ENCODE results near the gene COPG1. TPM values are rescaled to one million over a fixed set of nuclear protein-coding genes. Genes with fewer than 3 reads are reported as not detected.

COPG1 gene
- total and polyA plus RNA-seq, 2 donors (not counting 1 experiment from before 2014, with no cell fraction given) = 48.9 to 85.9 TPM

DNA sequence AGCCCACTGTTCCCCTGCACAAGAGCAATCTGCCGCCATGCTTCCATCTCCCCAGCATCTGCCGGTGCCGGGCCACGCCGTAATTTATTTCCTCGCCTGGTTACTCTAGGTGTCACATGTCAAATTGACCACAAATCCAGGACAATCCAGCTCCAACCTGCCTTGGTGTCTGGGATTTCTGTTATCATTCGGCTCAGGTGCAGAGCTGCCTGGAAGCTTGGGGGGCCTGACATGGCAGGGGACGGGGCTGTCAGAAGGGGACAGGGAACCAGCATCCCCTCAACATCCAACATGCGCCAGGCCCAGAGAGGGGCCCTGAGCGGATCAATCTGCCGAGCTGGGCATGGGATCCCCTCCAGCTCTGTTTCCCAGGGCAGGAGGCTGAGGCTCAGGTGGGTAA is 77.2 kb downstream of the COPG1 start:
- no peak for TF ChIP-seq EZH2 (IDR thresholded peaks at IDR 0.05; ENCODE audit: borderline replicate concordance, insufficient read depth, low read depth, low read length, poor library complexity, severe bottlenecking)
- TF ChIP-seq, protein P1, sequence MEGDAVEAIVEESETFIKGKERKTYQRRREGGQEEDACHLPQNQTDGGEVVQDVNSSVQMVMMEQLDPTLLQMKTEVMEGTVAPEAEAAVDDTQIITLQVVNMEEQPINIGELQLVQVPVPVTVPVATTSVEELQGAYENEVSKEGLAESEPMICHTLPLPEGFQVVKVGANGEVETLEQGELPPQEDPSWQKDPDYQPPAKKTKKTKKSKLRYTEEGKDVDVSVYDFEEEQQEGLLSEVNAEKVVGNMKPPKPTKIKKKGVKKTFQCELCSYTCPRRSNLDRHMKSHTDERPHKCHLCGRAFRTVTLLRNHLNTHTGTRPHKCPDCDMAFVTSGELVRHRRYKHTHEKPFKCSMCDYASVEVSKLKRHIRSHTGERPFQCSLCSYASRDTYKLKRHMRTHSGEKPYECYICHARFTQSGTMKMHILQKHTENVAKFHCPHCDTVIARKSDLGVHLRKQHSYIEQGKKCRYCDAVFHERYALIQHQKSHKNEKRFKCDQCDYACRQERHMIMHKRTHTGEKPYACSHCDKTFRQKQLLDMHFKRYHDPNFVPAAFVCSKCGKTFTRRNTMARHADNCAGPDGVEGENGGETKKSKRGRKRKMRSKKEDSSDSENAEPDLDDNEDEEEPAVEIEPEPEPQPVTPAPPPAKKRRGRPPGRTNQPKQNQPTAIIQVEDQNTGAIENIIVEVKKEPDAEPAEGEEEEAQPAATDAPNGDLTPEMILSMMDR (IDR thresholded peaks at IDR 0.05) = no peak
- POLR2A ChIA-PET = no interaction called here
- over 99% methylated on average over 11 of the region's 11 CpGs for WGBS (ENCODE audit: insufficient coverage)
- Histone ChIP-seq H3K9me3 (ENCODE audit: control extremely low read depth in 1 of 3, control insufficient read depth in 2 of 3, insufficient read depth in 1 of 3, low read length in 2 of 3) (peaks cover 0 to 2% (median 0%) of the 10 kb centered on the region in 3 donors), H3K27ac (ENCODE audit: low read length in 2 of 2) (no peak overlapping the region), H3K4me1 (ENCODE audit: control insufficient read depth in 2 of 2, insufficient read depth in 2 of 2, low read length in 2 of 2) (peaks cover 7 to 16% of the 10 kb centered on the region in 2 donors), H4K20me1 (ENCODE audit: control insufficient read depth, insufficient read depth, low read length, poor library complexity, severe bottlenecking) (no peaks in the 10 kb centered on the region), H3K27me3 (replicated peaks in 1 of 4; ENCODE audit: control extremely low read depth in 1 of 4, control insufficient read depth in 3 of 4, insufficient read depth in 4 of 4, low read length in 3 of 4) (peaks cover 0 to 14% (median 2%) of the 10 kb centered on the region in 4 experiments), H3K9ac (ENCODE audit: low read length) (no peak overlapping the region), H3K4me2 (replicated peaks; ENCODE audit: low read depth, low read length, poor library complexity, severe bottlenecking) (no peak overlapping the region), H3K4me3 (ENCODE audit: control extremely low read depth in 1 of 5, extremely low read depth in 1 of 5, insufficient read depth in 1 of 5, low read depth in 2 of 5, low read length in 4 of 5) (no peak overlapping the region), H2AFZ (ENCODE audit: insufficient read depth, low read depth, low read length, poor library complexity, severe bottlenecking) (no peak overlapping the region), H3K79me2 (ENCODE audit: control insufficient read depth, insufficient read depth, low read length) (no peaks in the 10 kb centered on the region), H3K36me3 (replicated peaks in 1 of 2; ENCODE audit: control extremely low read depth in 1 of 2, control insufficient read depth in 1 of 2, extremely low read depth in 1 of 2, insufficient read depth in 2 of 2, low read length in 1 of 2) (no peaks in the 10 kb centered on the region)
- CTCF ChIA-PET = interaction anchor here (0.7 to 1.6 kb wide), 3 partner anchors 10 to 57 kb away, joined by 3 to 6 read pairs (median 5); a partner anchor contains a TSS
- Mint-ChIP-seq H3K4me3 (no peak overlapping the region), H3K27me3 (peaks cover 5% of the 10 kb centered on the region), H3K9me3 (ENCODE audit: insufficient read depth) (no peaks in the 10 kb centered on the region), H3K4me1 (peaks cover 11% of the 10 kb centered on the region), H3K27ac (no peak overlapping the region)
- DNase-seq (no peak), ATAC-seq (ENCODE audit: low read depth) (no peak)
- intact Hi-C loops (cut with micrococcal nuclease) = loop anchor here (5.0 kb wide), 1 partner anchor 501 kb away; no protein-coding TSS in a partner anchor

Small RNA genes within 50 kb of the gene (small RNA-seq; reads per million reads assigned to genes)
- gene MIR6826 (ENCODE audit: insufficient read length, low read depth, low replicate concordance) (not detected), gene RPS27P12 (ENCODE audit: insufficient read length, low read depth, low replicate concordance) (not detected)

Other genes with a start within 250 kb of the COPG1 start
- gene EFCC1, start 248.3 kb upstream of the COPG1 start, total RNA-seq = not detected in 2 replicates
- 0.06 TPM in 1 of 2 replicates, not detected in the other for gene EFCC1, start 248.3 kb upstream of the COPG1 start, polyA plus RNA-seq
- gene GP9, start 188.8 kb upstream of the COPG1 start, total RNA-seq = not detected in 2 replicates
- 0.45 TPM in 1 of 2 replicates, not detected in the other for gene GP9, start 188.8 kb upstream of the COPG1 start, polyA plus RNA-seq
- gene RAB43, start 127.8 kb upstream of the COPG1 start, total RNA-seq = 14.3 and 15.9 TPM in 2 replicates
- gene RAB43, start 127.8 kb upstream of the COPG1 start, polyA plus RNA-seq = 7.6 and 9.6 TPM in 2 replicates
- gene ISY1, start 88.5 kb upstream of the COPG1 start, total RNA-seq = 42.2 and 49.6 TPM in 2 replicates
- 20.1 and 26.4 TPM in 2 replicates for gene ISY1, start 88.5 kb upstream of the COPG1 start, polyA plus RNA-seq
- gene CNBP, start 65.7 kb upstream of the COPG1 start, total RNA-seq = 294 and 304 TPM in 2 replicates
- gene CNBP, start 65.7 kb upstream of the COPG1 start, polyA plus RNA-seq = 167 and 192 TPM in 2 replicates
- 22.1 and 22.5 TPM in 2 replicates for gene HMCES, start 29.3 kb downstream of the COPG1 start, total RNA-seq
- 35.6 and 67.9 TPM in 2 replicates for gene HMCES, start 29.3 kb downstream of the COPG1 start, polyA plus RNA-seq
- 6.2 and 6.5 TPM in 2 replicates for gene EFCAB12, start 179.0 kb downstream of the COPG1 start, total RNA-seq
- 3.1 and 3.5 TPM in 2 replicates for gene EFCAB12, start 179.0 kb downstream of the COPG1 start, polyA plus RNA-seq
- 140 and 144 TPM in 2 replicates for gene MBD4, start 190.3 kb downstream of the COPG1 start, total RNA-seq
- gene MBD4, start 190.3 kb downstream of the COPG1 start, polyA plus RNA-seq = 89.7 and 95.7 TPM in 2 replicates
- 28.7 and 34.3 TPM in 2 replicates for gene IFT122, start 190.6 kb downstream of the COPG1 start, total RNA-seq
- 14.0 and 15.9 TPM in 2 replicates for gene IFT122, start 190.6 kb downstream of the COPG1 start, polyA plus RNA-seq